NCI-H510A treated with DMSO at 0.1 percent for 48 hours (cell line): Measurements from ENCODE around the gene OBP2A.

Source experiments
- DNase-seq: peaks from one replicate; lab custom pipeline; 2025; lab: John Stamatoyannopoulos, UW

Gene OBP2A

GRCh38 chr9:135552021-135552697 is 6.2 kb downstream of the OBP2A start:
- no peak for DNase-seq

- DNase-seq, result no peak
Measured at GRCh38 chr9:135552698-135553171, 6.8 kb downstream of the OBP2A start.

- DNase-seq, result no peak
Measured at GRCh38 chr9:135554718-135555117, 8.8 kb downstream of the OBP2A start.

GRCh38 chr9:135555203-135555602 is 9.3 kb downstream of the OBP2A start:
- DNase-seq, result no peak

- no peak for DNase-seq
Measured at GRCh38 chr9:135555910-135556309, 10.0 kb downstream of the OBP2A start.

GRCh38 chr9:135559606-135560005 is 13.7 kb downstream of the OBP2A start:
- no peak for DNase-seq

GRCh38 chr9:135561391-135562234 is 15.7 kb downstream of the OBP2A start, which contains the start of gene PAEP:
Gene PAEP (plus strand): TSS chr9:135561756.
- no peak for DNase-seq

GRCh38 chr9:135562235-135562745 is 16.4 kb downstream of the OBP2A start:
- DNase-seq, result no peak

GRCh38 chr9:135563039-135563476 is 17.1 kb downstream of the OBP2A start:
- no peak for DNase-seq

GRCh38 chr9:135563858-135564257 is 17.9 kb downstream of the OBP2A start:
- no peak for DNase-seq

- no peak for DNase-seq
Measured at GRCh38 chr9:135565141-135565628, 19.3 kb downstream of the OBP2A start.

- no peak for DNase-seq
Measured at GRCh38 chr9:135565636-135566035, 19.7 kb downstream of the OBP2A start.

- no peak for DNase-seq
Measured at GRCh38 chr9:135566552-135566951, 20.6 kb downstream of the OBP2A start.

- no peak for DNase-seq
Measured at GRCh38 chr9:135567311-135567710, 21.4 kb downstream of the OBP2A start.

GRCh38 chr9:135568026-135568425 is 22.1 kb downstream of the OBP2A start:
- no peak for DNase-seq

GRCh38 chr9:135570456-135570855 is 24.5 kb downstream of the OBP2A start:
- DNase-seq, result no peak

- no peak for DNase-seq
Measured at GRCh38 chr9:135572233-135572632, 26.3 kb downstream of the OBP2A start.

GRCh38 chr9:135573124-135573523 is 27.2 kb downstream of the OBP2A start:
- DNase-seq, result no peak

GRCh38 chr9:135574331-135574730 is 28.4 kb downstream of the OBP2A start:
- DNase-seq, result no peak

GRCh38 chr9:135574943-135575342 is 29.0 kb downstream of the OBP2A start:
- no peak for DNase-seq

- no peak for DNase-seq
Measured at GRCh38 chr9:135575995-135576631, 30.2 kb downstream of the OBP2A start.

- no peak for DNase-seq
Measured at GRCh38 chr9:135577256-135577655, 31.3 kb downstream of the OBP2A start.
